GM19324 (cell line): ENCODE measurements around the gene CYP1B1.
"Not testable (repeated sequence)": the region's sequence is repeated elsewhere in the genome, so short reads cannot be mapped to it uniquely, and the experiment has no call there.

ENCODE experiments used
- ATAC-seq: cut with Tn5 transposase; IDR thresholded peaks from one replicate; pipeline ENCODE4 v1.9.1; 2021; ENCODE audit warnings: mild to moderate bottlenecking, moderate library complexity; ENCODE audit not compliant: unreplicated experiment, low FRiP score

The CYP1B1 gene

DNA sequence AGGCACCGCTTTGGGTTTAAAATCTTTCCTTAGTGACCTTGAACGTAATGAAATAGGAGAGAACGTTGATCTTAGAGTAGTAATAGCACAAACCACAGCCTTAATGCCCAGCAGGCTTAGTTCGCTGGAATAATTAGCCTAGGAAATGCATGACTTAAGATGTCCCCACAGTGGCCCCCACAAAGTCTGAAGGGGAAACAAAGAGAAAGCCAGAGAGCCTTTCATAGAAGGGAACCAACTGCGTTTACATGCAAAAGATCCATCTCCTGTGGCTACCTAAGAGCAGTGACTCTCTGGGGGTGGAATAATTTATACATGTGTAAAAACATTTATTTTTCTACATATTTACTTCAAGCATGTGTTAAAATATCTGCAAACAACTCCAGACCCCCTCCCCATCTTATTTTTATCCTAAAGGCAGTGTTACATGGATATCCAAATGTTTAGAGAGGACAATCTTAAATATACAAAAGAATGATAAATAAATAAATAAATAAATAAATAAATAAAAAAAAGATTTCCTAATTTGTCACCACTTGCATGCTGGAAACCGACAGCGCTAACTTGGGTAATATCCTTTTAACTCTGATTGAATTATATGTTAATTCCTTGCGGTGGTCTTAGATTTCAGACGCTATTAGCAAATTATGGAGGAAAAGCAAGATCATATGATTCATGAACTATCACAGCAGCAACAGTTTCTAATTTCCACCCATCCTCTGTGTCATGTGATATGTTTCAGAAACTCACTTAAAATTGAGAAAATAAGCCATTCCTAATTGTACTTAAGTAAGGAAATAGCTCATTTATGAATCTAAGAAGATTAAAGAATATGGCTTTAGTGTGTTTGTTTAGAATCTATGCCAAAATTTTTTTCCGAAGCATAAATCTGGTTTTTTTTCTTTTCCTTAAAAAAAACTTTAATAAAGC lies 23.4 kb upstream of the CYP1B1 start:
- ATAC-seq, result no peak

DNA sequence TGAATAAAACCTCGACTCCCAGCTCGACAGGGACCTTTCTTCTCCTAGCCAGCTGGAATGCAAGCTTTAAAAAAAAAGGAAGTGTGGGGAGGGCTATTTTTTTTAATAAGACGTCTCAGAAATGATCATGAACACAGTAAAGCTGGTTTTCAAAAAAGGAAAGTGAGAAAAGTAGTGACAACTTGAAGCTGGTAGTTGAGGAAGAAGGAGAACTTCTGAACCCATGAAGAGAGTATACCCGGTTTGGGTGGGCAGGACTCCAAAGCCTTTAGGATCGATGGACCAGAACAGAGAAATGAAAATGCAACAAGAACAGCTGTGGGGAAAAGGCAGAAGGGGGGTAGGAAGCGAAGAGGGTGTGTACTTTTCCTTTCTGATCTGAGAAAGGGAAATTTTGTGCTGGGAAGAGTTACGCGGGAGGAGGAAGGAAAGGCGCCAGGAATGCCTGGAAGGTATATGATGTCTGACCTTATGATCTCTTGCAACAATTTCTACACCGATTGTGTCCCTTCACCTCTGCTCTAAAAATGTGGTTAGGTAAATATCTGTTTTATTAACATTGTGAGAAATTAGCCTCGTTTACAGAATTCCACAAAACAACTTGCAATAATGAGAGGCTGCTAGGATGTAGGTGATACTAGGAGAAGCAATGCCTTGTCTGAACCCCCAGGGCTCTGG lies 22.6 kb upstream of the CYP1B1 start:
- ATAC-seq, result no peak

DNA sequence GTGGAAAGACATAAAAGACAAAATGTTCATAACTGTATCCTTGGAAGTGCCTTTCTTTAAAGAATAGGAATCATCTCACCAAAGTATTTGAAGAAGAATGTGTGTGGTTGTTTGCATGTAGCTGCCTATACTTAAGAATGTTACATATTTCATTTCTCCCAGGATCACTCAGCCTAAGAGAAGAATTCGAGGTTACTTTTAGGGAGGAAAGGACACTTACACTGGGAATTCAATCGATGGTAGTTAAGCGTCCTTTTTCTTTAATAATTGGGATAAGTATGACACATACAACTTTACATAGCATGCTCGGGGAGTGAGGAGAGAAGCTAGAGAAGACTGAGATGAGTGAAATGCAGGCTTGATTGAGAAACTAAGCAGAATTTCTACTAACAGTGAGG lies 22.0 kb upstream of the CYP1B1 start:
- ATAC-seq, result no peak

DNA sequence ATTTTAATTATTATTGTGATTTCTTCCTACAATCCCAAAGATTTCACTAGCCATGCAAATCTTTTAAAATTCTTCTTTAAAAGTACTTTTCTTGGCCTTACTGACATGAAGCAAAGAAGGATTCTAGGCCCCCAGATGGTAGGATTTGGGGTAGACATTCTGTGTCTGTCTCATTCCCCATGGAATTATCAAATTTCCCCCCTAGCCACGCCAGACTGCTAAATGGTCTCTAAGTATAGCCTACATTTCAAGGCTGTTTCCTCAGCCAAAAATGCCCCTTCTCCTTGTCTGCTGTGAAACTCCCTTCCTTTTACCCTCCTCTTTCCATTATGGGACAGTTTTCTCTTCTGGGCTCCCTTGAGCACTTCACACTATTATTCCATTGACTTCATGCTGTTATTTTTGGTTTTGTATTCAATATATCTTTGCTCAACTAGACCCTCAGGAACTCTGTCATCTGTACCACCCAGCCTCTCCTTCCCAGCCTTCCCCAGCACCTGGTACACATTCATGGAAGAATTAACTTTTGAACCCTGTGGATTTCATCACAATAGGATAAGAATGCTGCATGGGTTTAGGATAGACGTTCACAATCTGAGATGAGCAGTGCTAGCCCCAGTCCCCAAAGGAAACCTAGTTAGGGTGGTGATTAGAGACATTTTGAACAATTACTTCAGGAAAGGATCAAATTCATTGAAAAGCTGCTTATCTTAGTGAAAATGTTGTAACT lies 21.5 kb upstream of the CYP1B1 start:
- ATAC-seq, result no peak

DNA sequence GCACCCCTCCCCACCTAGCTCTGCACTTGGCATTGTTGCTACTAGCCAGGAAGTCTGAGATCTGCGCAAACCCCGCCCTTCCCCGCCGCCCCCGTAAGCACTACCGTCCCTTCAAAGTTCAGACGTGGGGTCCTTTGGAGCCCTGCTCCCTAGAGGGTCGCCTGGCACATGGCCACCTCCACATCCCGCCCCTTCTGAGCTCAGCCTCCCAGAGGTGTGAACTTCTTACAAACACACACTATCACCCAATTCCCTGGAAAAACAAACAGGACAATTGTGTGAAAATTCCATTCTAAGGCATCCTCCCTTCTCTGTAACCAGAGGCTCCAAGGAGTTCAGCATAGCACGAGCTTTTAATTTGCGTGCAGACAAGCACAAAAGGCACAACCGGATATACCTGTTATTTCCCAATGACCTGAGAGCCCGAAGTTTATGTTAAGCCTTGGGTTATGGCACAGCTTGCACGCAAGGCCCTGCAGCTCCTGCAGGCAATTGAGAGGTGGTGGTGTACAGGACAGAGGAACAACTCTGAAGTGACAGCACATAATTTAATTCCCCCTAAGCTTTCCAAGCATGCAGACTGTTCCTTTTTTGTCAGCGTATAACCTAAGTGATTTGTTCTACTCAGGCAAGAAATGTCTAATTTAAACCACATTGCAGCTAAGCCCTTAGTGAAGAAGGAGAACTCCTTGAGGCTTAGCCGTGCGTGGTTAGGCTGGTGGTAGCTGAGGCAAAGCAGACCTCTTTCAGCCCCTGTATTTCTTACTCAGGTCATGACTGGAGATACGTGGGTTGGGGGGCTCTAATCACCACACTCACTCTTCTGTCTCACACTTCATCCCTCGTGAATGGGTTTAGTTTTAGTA lies 20.3 kb upstream of the CYP1B1 start:
- ATAC-seq, result no peak

- no peak for ATAC-seq
Measured at GRCh38 chr2:38095079-38095995, 19.4 kb upstream of the CYP1B1 start.

DNA sequence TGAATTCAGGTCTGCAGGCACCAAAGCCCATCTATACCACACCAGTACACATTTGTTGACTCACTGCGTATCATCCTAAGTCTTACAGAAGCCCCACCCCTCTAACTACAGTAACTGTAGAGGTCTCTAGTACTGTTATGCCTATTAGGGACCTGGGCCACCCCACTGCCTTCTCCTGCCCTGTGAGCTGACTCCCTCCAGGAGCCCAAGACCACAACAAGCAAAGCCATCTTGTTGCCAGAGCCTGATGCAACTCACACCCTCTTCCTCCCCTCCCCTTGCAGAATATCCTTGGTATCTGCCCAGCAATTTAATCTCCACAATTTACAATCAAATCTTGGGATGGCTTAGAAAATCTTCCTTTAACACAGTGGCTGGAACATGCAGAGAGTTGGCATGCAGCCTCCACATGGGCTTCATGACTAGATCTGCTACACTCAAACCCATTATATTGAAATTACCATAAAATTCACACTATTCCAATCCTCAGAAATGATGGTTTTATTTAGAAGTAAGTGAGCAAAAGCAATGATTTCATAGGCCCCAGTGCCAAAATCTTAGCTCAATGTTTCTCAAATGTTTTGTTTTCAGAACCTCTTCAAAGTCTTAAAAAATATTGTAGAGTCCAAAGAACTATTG lies 17.7 kb upstream of the CYP1B1 start:
- ATAC-seq, result no peak

DNA sequence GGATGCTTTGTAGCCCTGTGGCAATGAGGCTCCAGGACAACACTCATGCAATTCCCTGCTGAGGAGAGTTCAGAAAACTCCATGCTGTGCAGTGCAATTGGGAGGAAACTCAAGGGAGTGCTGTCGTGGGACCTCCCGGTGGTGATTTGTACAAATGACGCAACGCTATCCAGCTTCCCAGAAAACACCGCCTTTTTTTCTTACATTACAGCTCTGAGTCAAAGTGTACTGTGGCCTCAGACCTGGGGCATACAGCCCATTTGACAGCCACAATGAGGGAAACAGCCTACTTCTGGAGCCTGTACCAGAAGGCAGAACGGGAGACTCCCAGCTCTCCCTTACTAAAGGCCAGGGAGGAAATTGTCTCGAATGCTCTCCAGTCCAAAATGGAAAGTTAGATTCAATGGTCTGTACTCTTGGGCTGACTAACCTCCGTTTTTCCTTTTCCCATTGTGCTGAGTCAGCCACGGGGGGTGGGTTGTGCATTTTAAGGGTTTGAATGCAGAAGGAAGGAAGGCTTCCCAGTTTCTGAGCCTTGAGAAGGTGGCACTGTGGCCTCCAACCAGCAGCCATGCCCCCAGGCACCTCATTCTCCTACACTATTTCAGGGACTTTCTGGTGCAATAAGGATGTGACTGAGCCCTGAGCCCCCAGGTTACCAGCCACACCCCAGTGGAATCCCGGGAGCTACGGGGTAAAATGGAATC lies 16.4 kb upstream of the CYP1B1 start:
- ATAC-seq, result no peak

- no peak for ATAC-seq
Measured at GRCh38 chr2:38091760-38092159, 15.8 kb upstream of the CYP1B1 start.

GRCh38 chr2:38090928-38091327 lies 15.0 kb upstream of the CYP1B1 start:
- no peak for ATAC-seq

- not testable (repeated sequence) for ATAC-seq
Measured at GRCh38 chr2:38090212-38090611, 14.3 kb upstream of the CYP1B1 start.

DNA sequence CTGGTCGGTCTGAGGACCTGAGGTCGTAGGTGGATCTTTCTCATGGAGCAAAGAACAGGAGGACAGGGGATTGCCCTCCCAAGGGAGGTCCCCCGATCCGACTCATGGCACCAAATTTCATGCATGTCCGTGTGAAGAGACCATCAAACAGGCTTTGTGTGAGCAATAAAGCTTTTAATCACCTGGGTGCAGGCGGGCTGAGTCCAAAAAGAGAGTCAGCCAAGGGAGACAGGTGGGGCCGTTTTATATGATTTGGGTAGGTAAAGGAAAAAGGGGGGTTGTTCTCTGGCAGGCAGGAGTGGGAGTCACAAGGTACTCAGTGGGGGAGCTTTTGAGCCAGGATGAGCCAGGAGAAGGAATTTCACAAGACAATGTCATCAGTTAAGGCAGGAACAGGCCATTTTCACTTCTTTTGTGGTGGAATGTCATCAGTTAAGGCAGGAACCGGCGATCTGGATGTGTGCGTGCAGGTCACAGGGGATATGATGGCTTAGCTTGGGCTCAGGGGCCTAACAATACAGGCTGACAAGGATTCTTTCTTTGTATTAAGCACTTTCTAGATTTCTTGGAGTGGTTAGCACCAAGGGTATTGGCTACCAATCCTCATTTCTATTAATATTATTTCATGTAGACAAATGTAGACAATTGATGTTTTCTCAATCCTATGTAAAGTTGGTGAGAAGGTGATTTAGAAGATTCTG lies 10.2 kb upstream of the CYP1B1 start:
- not testable (repeated sequence) for ATAC-seq

DNA sequence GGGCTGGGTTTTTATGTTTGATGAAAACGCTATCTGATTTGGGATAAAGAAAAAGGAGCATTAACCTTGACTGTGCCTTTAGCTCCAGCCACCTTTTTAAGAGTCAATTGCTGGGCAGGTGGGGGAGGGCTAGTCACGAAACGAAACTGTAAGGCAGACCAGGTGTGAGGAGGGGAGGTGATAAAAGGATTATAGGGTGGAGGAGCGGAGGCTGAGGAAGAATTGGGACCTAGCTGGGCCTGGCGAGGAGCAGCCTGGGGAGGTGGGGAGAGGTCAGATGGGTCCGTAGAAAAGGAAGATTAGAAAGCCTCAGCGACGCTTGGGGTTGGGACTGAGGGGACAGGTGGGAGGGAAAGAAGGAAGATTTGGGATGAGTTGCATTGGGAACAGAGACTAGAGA lies 8.6 kb upstream of the CYP1B1 start:
- ATAC-seq, result not testable (repeated sequence)

- ATAC-seq, result not testable (repeated sequence)
Measured at GRCh38 chr2:38082727-38083126, 6.8 kb upstream of the CYP1B1 start.

GRCh38 chr2:38080346-38080745 lies 4.4 kb upstream of the CYP1B1 start:
- ATAC-seq, result no peak

DNA sequence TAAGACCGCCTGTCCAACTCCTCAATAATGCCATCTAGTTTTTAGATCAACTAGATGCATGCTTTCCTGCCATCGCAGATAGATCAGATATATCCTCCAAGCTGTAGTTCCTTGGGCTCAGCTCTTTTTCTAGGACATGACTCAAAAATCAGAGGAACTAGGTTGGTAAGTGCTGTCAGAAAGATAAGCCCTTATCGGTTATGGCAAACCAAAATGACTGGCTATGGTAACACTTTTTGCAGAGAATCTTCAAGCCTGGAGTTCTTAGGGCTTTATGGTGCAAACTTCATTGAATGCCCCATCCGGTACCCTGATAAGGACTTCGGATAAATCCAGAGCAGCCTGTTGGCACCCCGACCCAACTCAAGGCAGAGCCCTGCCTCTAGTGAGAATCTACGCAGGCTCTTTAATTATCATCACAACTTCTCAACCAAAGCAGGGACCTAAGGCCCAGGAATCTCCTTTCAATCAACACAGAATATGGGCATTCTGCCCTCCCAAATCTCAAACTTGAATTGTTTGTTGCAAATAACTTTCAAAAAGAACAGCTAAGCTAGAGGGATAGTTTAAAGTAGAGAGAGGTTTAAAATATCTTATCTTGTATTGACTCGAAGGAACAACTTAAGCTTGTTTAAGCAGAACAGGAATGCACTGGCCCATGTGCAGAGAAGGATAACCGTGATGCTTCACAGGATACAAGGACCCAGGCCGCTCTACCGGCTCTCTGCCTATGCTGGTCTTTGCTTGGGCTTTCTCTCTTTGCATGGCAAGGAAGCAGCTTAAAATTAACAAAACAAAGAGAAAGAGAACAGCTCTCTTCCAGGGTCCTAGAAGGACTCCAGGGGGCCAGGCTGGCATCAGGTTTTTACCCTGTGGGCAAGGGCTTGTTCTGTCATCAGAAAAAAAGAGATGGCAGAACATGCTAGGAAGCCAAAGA lies 3.4 kb upstream of the CYP1B1 start:
- ATAC-seq, result no peak

DNA sequence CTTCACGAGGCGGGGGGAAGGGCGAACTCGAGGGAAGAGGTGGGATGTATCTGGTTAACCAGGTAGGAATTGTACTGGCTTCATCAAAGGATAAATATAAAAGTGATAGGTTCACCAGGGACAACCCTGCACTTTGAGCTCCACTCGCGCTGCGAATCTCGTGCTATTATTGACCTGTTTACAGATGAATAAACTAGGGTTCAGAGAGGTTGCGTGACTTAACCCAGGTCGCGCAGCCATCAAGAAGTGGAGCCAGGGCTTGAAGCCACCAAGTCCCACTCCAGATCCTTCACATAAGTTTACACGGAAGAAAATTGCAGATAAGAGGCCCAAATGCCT lies 1.4 kb upstream of the CYP1B1 start:
- no peak for ATAC-seq
